A549 treated with Mapracorat at 1 μM for 4 hours (cell line): ENCODE measurements around the gene FABP1. TPM values are rescaled to one million over a fixed set of nuclear protein-coding genes. Genes with fewer than 3 reads are reported as not detected.

Experiments used
- total RNA-seq: library from RNA; stranded (reverse); fragments of 200-300 nt; extraction: Qiagen RNA extraction; gene quantifications from 5 replicates; pipeline ENCODE4 v1.2.3, GENCODE V29; 2022

The FABP1 gene
- not detected in 5 replicates for total RNA-seq

GRCh38 chr2:88127888-88128653 is at the start of gene FABP1:
TSS of gene FABP1 (minus strand) at chr2:88128062. CDS start at chr2:88128017, 45 bp downstream.

Other genes with a start within 250 kb of the FABP1 start
- not detected in 5 replicates for gene RNU2-63P, start 111.5 kb downstream of the FABP1 start, total RNA-seq
- gene KRCC1, start 72.3 kb downstream of the FABP1 start, total RNA-seq: 11.2 to 12.5 TPM (median 12.2 TPM) in 5 replicates
- gene SMYD1, start 60.2 kb downstream of the FABP1 start, total RNA-seq: not detected in 5 replicates
- not detected in 5 replicates for gene THNSL2, start 42.3 kb upstream of the FABP1 start, total RNA-seq